Right lobe of liver (tissue), 4 donors: ENCODE measurements around the gene RSAD1.

Source experiments
- CTCF ChIP-seq, 4 donors: fragments of 200-600 bp in 3 of 4; fragments of 450-650 bp in 1 of 4; IDR thresholded peaks; one replicate each; pipeline versions ENCODE4 v1.5.1 to v1.8.0; 2016 to 2022; ENCODE audit warnings: antibody characterized with exemption in 4 of 4, mild to moderate bottlenecking in 2 of 4
- POLR2A ChIP-seq: fragments of 450-650 bp; IDR thresholded peaks from one replicate; pipeline ENCODE4 v1.6.1; 2017; ENCODE audit warnings: antibody characterized with exemption, mild to moderate bottlenecking
- donor health status: DM: no; HTN: no; CAD: no.
- donor health status: DM: no; HTN: no; CAD: no.
- donor health status: DM: no; HTN: yes; CAD: no.

- TF ChIP-seq CTCF (IDR thresholded peaks at IDR 0.05): no peak
- no peak for TF ChIP-seq POLR2A
Measured at GRCh38 chr17:50480142-50480764, 1.6 kb downstream of the RSAD1 start.
